Measurements from ENCODE around the gene TRAP1. TPM values are rescaled to one million over a fixed set of nuclear protein-coding genes. Genes with fewer than 3 reads are reported as not detected.
A peak's percentile ranks its signal among the peaks of the same experiment; 100 is the strongest.

Gene TRAP1
- total and polyA plus RNA-seq, 8 donors: 58.0 to 254 (median 84.0) TPM

GRCh38 chr16:3739636-3740035 is 22.3 kb upstream of the TRAP1 start:
- Histone ChIP-seq H3K27ac (peak overlapping the region in 1 of 4 donors; percentile 26), H3K27me3 (no peaks in the 10 kb centered on the region), H3K9me3 (no peaks in the 10 kb centered on the region), H3K4me1 (peaks cover 5 to 30% (median 17%) of the 10 kb centered on the region in 3 donors), H3K36me3 (peaks cover 4 to 44% (median 40%) of the 10 kb centered on the region in 3 donors), H3K4me3 (no peak overlapping the region)
- intact Hi-C loops (cut with DNase I): no loop called here
- FAIRE-seq: no peak
- no peak for TF ChIP-seq CTCF (IDR thresholded peaks at IDR 0.05)
- WGBS, 2 donors: 65 to 69% methylated on average over 9 of the region's 9 CpGs
- DNase-seq: peak in 2 of 6 donors; percentile 14 to 22
- no peak for ATAC-seq

- ATAC-seq (peak; percentile 83 to 90 (median 86)), FAIRE-seq (no peak), DNase-seq (peak in 5 of 6 donors; percentile 59 to 72 (median 68))
- intact Hi-C loops (cut with DNase I): no loop called here
- peak overlapping the region in 3 of 4 donors; percentile 5 to 28 (median 26) for H3K27ac ChIP-seq
- H3K4me3 ChIP-seq: no peak overlapping the region
- H3K4me1 ChIP-seq: peaks cover 5 to 22% (median 10%) of the 10 kb centered on the region in 3 donors
- peaks cover 8 to 51% (median 44%) of the 10 kb centered on the region in 3 donors for H3K36me3 ChIP-seq
- no peaks in the 10 kb centered on the region for H3K27me3 ChIP-seq
- H3K9me3 ChIP-seq: no peaks in the 10 kb centered on the region
- 34 to 47% methylated on average over 8 of the region's 8 CpGs for WGBS, 2 donors
- no peak for TF ChIP-seq CTCF (IDR thresholded peaks at IDR 0.05)
These were observed 21.2 kb upstream of the TRAP1 start for GRCh38 chr16:3738541-3738940.

GRCh38 chr16:3738128-3738527 is 20.8 kb upstream of the TRAP1 start:
- peak in 2 of 6 donors; percentile 15 to 25 for DNase-seq
- Histone ChIP-seq H3K27ac (peak overlapping the region in 3 of 4 donors; percentile 19 to 28 (median 26)), H3K27me3 (no peaks in the 10 kb centered on the region), H3K9me3 (no peaks in the 10 kb centered on the region), H3K4me3 (no peak overlapping the region), H3K4me1 (peaks cover 5 to 20% (median 7%) of the 10 kb centered on the region in 3 donors), H3K36me3 (peaks cover 8 to 52% (median 43%) of the 10 kb centered on the region in 3 donors)
- intact Hi-C loops (cut with DNase I): no loop called here
- 43% methylated on average over 5 of the region's 5 CpGs for WGBS, 2 donors
- TF ChIP-seq CTCF (IDR thresholded peaks at IDR 0.05): no peak
- FAIRE-seq: no peak
- peak; percentile 27 to 44 (median 34) for ATAC-seq

GRCh38 chr16:3737181-3737580 is 19.9 kb upstream of the TRAP1 start:
- FAIRE-seq (no peak), ATAC-seq (no peak), DNase-seq (peak in 2 of 6 donors; percentile 10 to 12)
- WGBS, 2 donors: 87 to 92% methylated on average over 8 of the region's 8 CpGs
- no peak for TF ChIP-seq CTCF (IDR thresholded peaks at IDR 0.05)
- peaks cover 8 to 46% (median 38%) of the 10 kb centered on the region in 3 donors for H3K36me3 ChIP-seq
- no peaks in the 10 kb centered on the region for H3K9me3 ChIP-seq
- no peak overlapping the region for H3K27ac ChIP-seq
- no peak overlapping the region for H3K4me3 ChIP-seq
- intact Hi-C loops (cut with DNase I): no loop called here
- peaks cover 5 to 17% (median 7%) of the 10 kb centered on the region in 3 donors for H3K4me1 ChIP-seq
- H3K27me3 ChIP-seq: no peaks in the 10 kb centered on the region

GRCh38 chr16:3736116-3736515 is 18.8 kb upstream of the TRAP1 start:
- 91 to 94% methylated on average over 6 of the region's 6 CpGs for WGBS, 2 donors
- DNase-seq: peak in 1 of 6 donors; percentile 43
- FAIRE-seq: no peak
- intact Hi-C loops (cut with DNase I): no loop called here
- H3K27ac ChIP-seq: no peak overlapping the region
- peaks cover 8 to 56% (median 44%) of the 10 kb centered on the region in 3 donors for H3K36me3 ChIP-seq
- H3K9me3 ChIP-seq: no peaks in the 10 kb centered on the region
- no peaks in the 10 kb centered on the region for H3K27me3 ChIP-seq
- TF ChIP-seq CTCF (IDR thresholded peaks at IDR 0.05): no peak
- no peak overlapping the region for H3K4me3 ChIP-seq
- peaks cover 5 to 17% (median 7%) of the 10 kb centered on the region in 3 donors for H3K4me1 ChIP-seq
- no peak for ATAC-seq
